Activated CD8-positive, alpha-beta T cell treated with anti-CD3 and anti-CD28 coated beads, Interleukin-2, amount 10 ng/mL, durations not matched to agents 7 days and 5 days (primary cell): ENCODE measurements around the gene SLC9A1. TPM values are rescaled to one million over a fixed set of nuclear protein-coding genes. Genes with fewer than 3 reads are reported as not detected.
A peak's percentile ranks its signal among the peaks of the same experiment; 100 is the strongest.

Experiments used
- ATAC-seq: fragments of 150-1000 bp; cut with Tn5 transposase; one replicate; pipeline ENCODE4 v1.10.0; 2021; ENCODE audit warnings: moderate library complexity
- CTCF ChIA-PET: fragments of 350-600 bp; sonication (Branson Sonifier 250); formaldehyde crosslinking; loops from one replicate; lab custom pipeline; 2021; ENCODE audit warnings: antibody characterized with exemption; lab: Charles Lee
- POLR2A ChIA-PET: fragments of 350-600 bp; sonication (Branson Sonifier 250); formaldehyde crosslinking; loops from one replicate; lab custom pipeline; 2021; ENCODE audit warnings: antibody characterized with exemption; lab: Charles Lee
- DNase-seq: peaks from one replicate; pipeline ENCODE4 v3.0.0-alpha.2; 2020
- H3K27ac Mint-ChIP-seq: one replicate; pipeline ENCODE4 v1.8.0; 2021; ENCODE audit warnings: mild to moderate bottlenecking, mixed read lengths
- H3K27me3 Mint-ChIP-seq: one replicate; pipeline ENCODE4 v1.8.0; 2021; ENCODE audit warnings: low read depth, mixed read lengths
- H3K36me3 Mint-ChIP-seq: one replicate; pipeline ENCODE4 v1.8.0; 2021; ENCODE audit warnings: low read depth, mixed read lengths
- H3K4me1 Mint-ChIP-seq: one replicate; pipeline ENCODE4 v1.8.0; 2021; ENCODE audit warnings: low read depth, mixed read lengths
- H3K4me3 Mint-ChIP-seq: one replicate; pipeline ENCODE4 v1.8.0; 2021; ENCODE audit warnings: mild to moderate bottlenecking, mixed read lengths
- H3K9me3 Mint-ChIP-seq: one replicate; pipeline ENCODE4 v1.8.0; 2022; ENCODE audit warnings: mixed read lengths; ENCODE audit not compliant: insufficient read depth
- total RNA-seq, 2 experiments: library from RNA; stranded (reverse); gene quantifications; one replicate each; pipeline ENCODE4 v1.2.3, GENCODE V29; 2021

Gene SLC9A1
- total RNA-seq, 2 experiments from 2014 or later: 28.3 to 29.0 TPM

DNA sequence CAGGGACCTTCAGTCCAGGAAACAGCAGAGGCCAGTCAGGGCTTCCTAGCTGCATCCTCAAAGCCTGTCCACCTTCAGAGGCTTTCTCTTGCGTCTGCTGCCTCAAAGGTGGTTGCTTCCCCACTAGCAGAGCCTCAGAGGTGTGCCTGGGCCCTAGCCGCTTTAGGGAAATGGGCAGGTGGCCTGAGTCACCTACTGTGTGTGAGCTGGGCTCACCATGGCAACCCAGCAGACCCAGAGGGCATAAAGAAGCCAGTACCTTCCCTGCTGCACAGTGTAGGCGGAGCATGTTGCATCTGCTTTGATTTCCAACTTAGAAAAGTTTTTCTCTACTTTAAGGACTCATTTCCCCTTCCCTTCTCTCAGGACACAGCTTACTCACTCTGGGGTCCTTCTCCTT lies 12.5 kb downstream of the SLC9A1 start:
- ChIA-PET CTCF (interaction anchor here (1.0 to 9.6 kb wide), 3 partner anchors 8 to 45 kb away, joined by 3 to 110 read pairs (median 3); partner anchors contain the start of gene SLC9A1), POLR2A (interaction anchor here (2.1 kb wide), 1 partner anchor 12 kb away, joined by 22 read pairs; the partner anchor contains the start of gene SLC9A1)
- ATAC-seq: peak; percentile 54
- Mint-ChIP-seq H3K4me3 (no peak overlapping the region), H3K4me1 (peaks cover 40% of the 10 kb centered on the region), H3K27ac (peak overlapping the region; percentile 75), H3K27me3 (no peaks in the 10 kb centered on the region), H3K9me3 (no peaks in the 10 kb centered on the region), H3K36me3 (peaks cover 14% of the 10 kb centered on the region)
- no peak for DNase-seq

DNA sequence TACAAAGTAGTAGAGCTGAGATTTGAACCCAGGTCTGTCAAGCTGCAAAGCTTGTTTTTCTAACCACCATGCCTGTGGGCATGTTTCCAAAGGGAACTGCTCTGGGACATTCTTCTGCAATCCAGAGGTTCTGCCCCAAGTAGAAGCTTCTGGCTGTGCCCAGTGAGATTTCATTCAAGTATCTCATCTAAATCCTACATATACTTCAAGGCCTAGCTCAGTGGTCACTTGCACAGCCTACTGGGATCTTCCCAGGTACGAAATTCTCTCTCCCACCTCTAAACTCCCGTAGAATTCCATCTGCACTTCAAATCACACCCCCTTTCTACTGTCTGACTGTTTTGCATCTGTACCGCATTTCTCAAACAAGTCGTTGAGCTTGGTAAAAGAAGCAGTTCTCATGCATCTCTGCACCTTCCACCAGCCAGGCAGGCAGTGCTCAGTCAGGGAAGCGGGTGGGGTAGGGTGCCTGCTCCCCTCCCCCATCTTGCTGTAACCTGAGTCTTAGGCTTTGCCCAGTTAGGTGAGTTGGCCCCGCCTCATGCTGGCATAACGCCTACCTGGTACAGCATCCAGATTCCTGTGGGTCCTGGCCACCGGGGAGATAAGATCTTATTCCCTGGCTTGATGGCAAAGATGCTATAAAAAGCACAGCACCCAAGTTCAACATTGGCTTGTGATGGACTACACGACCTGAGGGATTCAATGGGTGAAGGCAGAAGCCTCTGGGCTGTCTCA lies 13.5 kb downstream of the SLC9A1 start:
- H3K36me3 Mint-ChIP-seq: peaks cover 19% of the 10 kb centered on the region
- DNase-seq (no peak), ATAC-seq (no peak)
- POLR2A ChIA-PET: interaction anchor here (1.3 to 4.6 kb wide), 2 partner anchors 11 to 14 kb away, joined by 6 to 50 read pairs; partner anchors contain the start of gene SLC9A1
- CTCF ChIA-PET: interaction anchor here (0.9 to 9.6 kb wide), 4 partner anchors 10 to 97 kb away, joined by 4 to 110 read pairs (median 34); partner anchors contain the start of gene SLC9A1
- no peak overlapping the region for H3K27ac Mint-ChIP-seq
- peaks cover 50% of the 10 kb centered on the region for H3K4me1 Mint-ChIP-seq
- no peaks in the 10 kb centered on the region for H3K9me3 Mint-ChIP-seq
- H3K27me3 Mint-ChIP-seq: no peaks in the 10 kb centered on the region
- H3K4me3 Mint-ChIP-seq: no peak overlapping the region

DNA sequence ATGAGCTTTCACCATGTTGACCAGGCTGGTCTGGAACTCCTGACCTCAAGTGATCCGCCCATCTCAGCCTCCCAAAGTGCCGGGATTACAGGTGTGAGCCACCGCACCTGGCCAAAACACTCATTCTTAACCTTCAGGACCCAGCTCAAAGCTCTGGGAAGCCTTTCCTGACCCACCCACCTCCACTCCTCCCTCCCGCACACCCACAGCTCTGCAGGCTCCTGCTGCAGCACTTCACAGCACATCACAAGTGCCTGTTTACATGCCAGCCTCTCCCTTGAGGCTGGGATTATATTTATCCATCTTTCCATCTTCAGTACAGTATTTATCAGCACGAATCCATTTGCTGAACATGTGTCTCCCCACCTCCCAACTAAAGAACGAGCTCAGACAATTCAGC lies 14.9 kb downstream of the SLC9A1 start:
- Mint-ChIP-seq H3K4me3 (no peak overlapping the region), H3K36me3 (peaks cover 14% of the 10 kb centered on the region), H3K27ac (peak overlapping the region; percentile 27), H3K4me1 (peaks cover 60% of the 10 kb centered on the region), H3K9me3 (no peaks in the 10 kb centered on the region), H3K27me3 (no peaks in the 10 kb centered on the region)
- ChIA-PET CTCF (interaction anchor here (1.8 to 9.6 kb wide), 3 partner anchors 12 to 38 kb away, joined by 5 to 110 read pairs (median 64); partner anchors contain the start of gene SLC9A1), POLR2A (interaction anchor here (0.6 to 4.6 kb wide), 3 partner anchors 15 to 540 kb away, joined by 3 to 50 read pairs (median 3); partner anchors contain the start of gene SLC9A1)
- ATAC-seq (no peak), DNase-seq (no peak)

DNA sequence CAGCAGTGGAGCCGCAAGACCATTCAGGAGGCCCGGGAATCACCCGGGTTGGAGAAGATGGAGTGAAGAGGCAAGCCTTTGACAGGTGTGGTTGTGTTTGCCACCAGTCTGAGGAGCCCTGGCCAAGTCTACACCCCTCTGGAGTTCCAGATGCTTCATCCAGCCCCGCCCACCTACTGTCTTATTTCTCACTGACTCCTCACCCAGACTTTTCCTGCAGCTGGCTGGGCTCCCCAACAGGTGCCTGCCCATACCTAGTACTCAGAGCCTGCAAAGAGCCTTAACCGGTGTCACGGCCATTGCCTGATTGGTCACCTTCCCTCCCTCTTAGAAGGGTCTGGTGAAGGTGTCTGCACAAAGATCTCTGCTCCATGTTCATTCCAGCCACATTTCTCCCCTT lies 16.0 kb downstream of the SLC9A1 start:
- peak overlapping the region; percentile 55 for H3K27ac Mint-ChIP-seq
- H3K9me3 Mint-ChIP-seq: no peaks in the 10 kb centered on the region
- DNase-seq (no peak), ATAC-seq (no peak)
- peaks cover 17% of the 10 kb centered on the region for H3K36me3 Mint-ChIP-seq
- H3K4me3 Mint-ChIP-seq: no peak overlapping the region
- no peaks in the 10 kb centered on the region for H3K27me3 Mint-ChIP-seq
- ChIA-PET CTCF (interaction anchor here (7.8 to 9.6 kb wide), 2 partner anchors 13 to 25 kb away, joined by 64 to 110 read pairs; partner anchors contain the start of gene SLC9A1), POLR2A (interaction anchor here (4.6 kb wide), 1 partner anchor 16 kb away, joined by 50 read pairs; the partner anchor contains the start of gene SLC9A1)
- peaks cover 66% of the 10 kb centered on the region for H3K4me1 Mint-ChIP-seq

DNA sequence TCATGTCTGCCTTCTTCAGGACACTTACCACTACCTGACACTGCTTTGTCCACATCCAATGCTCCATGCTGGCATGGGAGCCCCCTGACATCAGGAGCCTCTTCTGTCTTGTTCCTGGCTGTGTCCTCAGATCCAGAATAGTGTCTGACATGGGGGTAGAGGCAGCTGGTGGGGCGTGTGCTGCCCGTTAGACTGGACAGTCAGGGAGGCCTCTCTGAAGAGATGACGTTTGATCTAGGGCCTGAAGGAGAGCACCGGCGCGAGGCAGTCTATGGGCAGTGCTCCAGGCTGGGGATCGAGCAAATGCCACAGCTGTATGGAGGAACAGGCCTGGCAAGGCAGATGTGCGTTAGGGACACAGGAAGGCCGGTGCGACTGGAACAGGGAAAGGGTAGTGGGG lies 16.6 kb downstream of the SLC9A1 start:
- H3K4me1 Mint-ChIP-seq: peaks cover 66% of the 10 kb centered on the region
- no peak overlapping the region for H3K4me3 Mint-ChIP-seq
- no peaks in the 10 kb centered on the region for H3K9me3 Mint-ChIP-seq
- no peak for ATAC-seq
- peak overlapping the region; percentile 99 for H3K27ac Mint-ChIP-seq
- peaks cover 17% of the 10 kb centered on the region for H3K36me3 Mint-ChIP-seq
- H3K27me3 Mint-ChIP-seq: no peaks in the 10 kb centered on the region
- no peak for DNase-seq
- CTCF ChIA-PET: interaction anchor here (2.1 to 9.6 kb wide), 3 partner anchors 13 to 93 kb away, joined by 10 to 110 read pairs (median 64); partner anchors contain the start of gene SLC9A1
- POLR2A ChIA-PET: interaction anchor here (1.1 to 4.6 kb wide), 4 partner anchors 15 to 26 kb away, joined by 3 to 50 read pairs (median 8); partner anchors contain the start of gene SLC9A1

DNA sequence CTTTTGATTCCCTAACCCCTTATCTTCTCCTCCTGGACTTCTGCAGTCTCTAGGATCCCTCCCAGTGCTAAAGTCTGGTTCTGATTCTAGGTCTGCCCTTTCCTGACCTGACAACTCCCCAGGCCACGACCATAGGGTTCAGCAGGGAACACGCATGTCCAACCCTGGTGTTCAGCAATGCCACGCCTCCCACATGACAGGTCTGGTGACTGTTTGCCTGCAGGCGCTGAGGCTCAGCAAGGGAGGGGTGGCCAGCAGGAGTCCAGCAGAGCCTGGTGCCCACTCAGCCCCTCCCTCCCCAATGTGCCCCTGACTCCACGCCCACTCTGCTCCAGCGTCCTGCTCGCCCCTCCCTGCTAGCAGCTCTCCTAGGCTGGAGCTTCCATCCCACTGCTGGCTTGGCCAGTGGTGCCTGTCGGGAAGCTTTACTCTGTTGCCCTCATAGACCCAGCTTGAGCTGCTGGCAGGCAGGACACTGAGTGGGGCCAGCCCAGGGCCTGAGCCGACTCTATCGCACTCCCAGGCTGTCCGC lies 17.3 kb downstream of the SLC9A1 start:
- peaks cover 62% of the 10 kb centered on the region for H3K4me1 Mint-ChIP-seq
- H3K36me3 Mint-ChIP-seq: peaks cover 17% of the 10 kb centered on the region
- POLR2A ChIA-PET: interaction anchor here (1.1 to 4.6 kb wide), 7 partner anchors 10 to 588 kb away, joined by 3 to 50 read pairs (median 5); partner anchors contain the start of genes FAM76A and SLC9A1
- peak overlapping the region; percentile 82 for H3K4me3 Mint-ChIP-seq
- ATAC-seq (peak; percentile 17), DNase-seq (peak; percentile 33)
- H3K27ac Mint-ChIP-seq: peak overlapping the region; percentile 99
- no peaks in the 10 kb centered on the region for H3K27me3 Mint-ChIP-seq
- CTCF ChIA-PET: interaction anchor here (1.1 to 9.6 kb wide), 7 partner anchors 14 to 146 kb away, joined by 3 to 110 read pairs (median 7); partner anchors contain the start of gene SLC9A1
- H3K9me3 Mint-ChIP-seq: no peaks in the 10 kb centered on the region

DNA sequence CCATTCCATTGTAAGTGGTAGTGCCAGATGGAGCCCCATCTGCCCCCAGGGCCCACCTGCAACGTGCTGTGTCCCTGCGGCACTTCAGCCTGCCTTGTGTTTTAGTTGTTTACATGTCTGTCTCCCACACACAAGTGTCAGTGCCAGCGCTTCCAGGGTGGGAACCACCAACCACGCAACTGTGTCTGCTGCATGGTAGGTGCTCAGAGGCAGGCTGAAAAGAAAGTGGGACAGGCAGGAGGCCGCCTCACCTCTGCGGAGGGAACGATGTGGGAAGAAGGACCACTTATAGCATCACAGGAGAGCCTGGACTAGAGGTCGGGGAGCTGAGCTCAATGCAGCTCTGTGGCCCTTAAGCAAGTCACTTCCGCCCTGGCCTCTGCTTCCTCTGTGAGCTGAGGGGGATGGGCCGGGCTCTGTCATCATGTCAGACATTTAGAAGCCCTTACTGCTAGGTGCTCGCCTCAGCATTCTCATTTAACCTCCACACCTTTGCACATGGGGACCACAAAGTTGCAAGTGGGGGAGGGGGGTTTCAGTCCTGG lies 17.9 kb downstream of the SLC9A1 start:
- Mint-ChIP-seq H3K36me3 (peaks cover 17% of the 10 kb centered on the region), H3K9me3 (no peaks in the 10 kb centered on the region), H3K4me1 (peaks cover 58% of the 10 kb centered on the region), H3K27me3 (no peaks in the 10 kb centered on the region), H3K4me3 (peak overlapping the region; percentile 82), H3K27ac (peak overlapping the region; percentile 99)
- DNase-seq (peak; percentile 93), ATAC-seq (peak; percentile 92)
- CTCF ChIA-PET: interaction anchor here (1.1 to 9.6 kb wide), 9 partner anchors 15 to 147 kb away, joined by 3 to 110 read pairs (median 6); partner anchors contain the start of gene SLC9A1
- POLR2A ChIA-PET: interaction anchor here (1.1 to 4.6 kb wide), 9 partner anchors 9 to 589 kb away, joined by 3 to 50 read pairs (median 4); partner anchors contain the start of genes FAM76A and SLC9A1

DNA sequence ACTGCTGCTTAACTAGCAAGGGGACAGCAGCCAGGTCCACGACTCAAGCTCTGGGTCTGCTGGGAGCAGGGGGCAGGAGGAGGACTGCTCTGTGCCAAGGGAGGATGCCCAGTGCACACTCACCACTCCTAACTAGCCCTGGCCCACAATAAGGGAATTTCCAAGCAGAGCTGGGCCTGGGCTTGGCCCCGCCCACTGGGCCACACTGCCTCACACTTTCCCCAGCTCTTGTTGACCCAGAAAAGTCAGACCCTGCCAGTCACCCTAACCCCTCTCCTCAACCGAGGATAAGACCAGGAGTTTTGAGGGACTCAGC lies 18.7 kb downstream of the SLC9A1 start:
- no peaks in the 10 kb centered on the region for H3K9me3 Mint-ChIP-seq
- H3K27me3 Mint-ChIP-seq: no peaks in the 10 kb centered on the region
- peaks cover 15% of the 10 kb centered on the region for H3K36me3 Mint-ChIP-seq
- peak overlapping the region; percentile 99 for H3K27ac Mint-ChIP-seq
- POLR2A ChIA-PET: interaction anchor here (1.1 to 2.6 kb wide), 7 partner anchors 12 to 589 kb away, joined by 3 to 21 read pairs (median 4); partner anchors contain the start of genes FAM76A and SLC9A1
- CTCF ChIA-PET: interaction anchor here (0.9 to 9.6 kb wide), 10 partner anchors 16 to 230 kb away, joined by 3 to 110 read pairs (median 4); partner anchors contain the start of gene SLC9A1
- H3K4me1 Mint-ChIP-seq: peaks cover 56% of the 10 kb centered on the region
- peak overlapping the region; percentile 82 for H3K4me3 Mint-ChIP-seq
- DNase-seq: no peak
- no peak for ATAC-seq

DNA sequence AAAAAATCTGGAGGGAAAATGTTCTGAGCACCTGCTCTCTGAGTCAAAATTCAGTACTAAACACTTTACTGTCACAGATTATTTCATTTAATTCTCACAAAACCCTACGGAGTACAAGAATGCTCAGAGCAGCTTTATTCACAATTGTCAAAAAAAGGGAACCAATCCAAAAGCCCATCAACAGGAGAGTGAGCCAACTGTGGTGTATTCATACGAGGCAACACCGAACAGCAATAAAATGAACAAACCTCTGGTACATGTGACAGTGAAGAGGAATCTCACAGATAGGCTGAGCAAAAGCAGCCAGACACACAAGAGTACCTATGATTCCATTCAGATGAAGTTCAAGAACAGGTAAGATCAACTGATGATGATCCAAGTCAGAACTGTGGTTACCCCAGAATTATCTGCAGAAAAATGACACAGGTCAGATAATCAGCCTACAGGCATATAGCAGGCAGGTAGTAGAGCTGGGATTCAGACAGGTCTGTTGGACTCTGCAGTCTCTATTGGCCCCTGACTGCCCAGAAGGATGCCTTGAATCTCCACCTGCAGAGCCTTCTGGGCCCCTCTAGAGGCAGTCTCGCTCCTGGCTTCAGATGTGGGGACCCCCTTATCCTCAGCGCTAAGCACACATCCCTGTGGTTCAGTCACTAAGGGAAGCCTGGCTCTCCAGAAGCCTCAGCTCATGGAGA lies 19.2 kb downstream of the SLC9A1 start:
- no peaks in the 10 kb centered on the region for H3K27me3 Mint-ChIP-seq
- ChIA-PET CTCF (interaction anchor here (0.9 to 9.6 kb wide), 10 partner anchors 10 to 231 kb away, joined by 3 to 110 read pairs (median 4); partner anchors contain the start of gene SLC9A1), POLR2A (interaction anchor here (1.1 to 2.6 kb wide), 5 partner anchors 12 to 25 kb away, joined by 3 to 21 read pairs (median 4); partner anchors contain the start of gene SLC9A1)
- peaks cover 60% of the 10 kb centered on the region for H3K4me1 Mint-ChIP-seq
- DNase-seq: no peak
- H3K4me3 Mint-ChIP-seq: no peak overlapping the region
- H3K27ac Mint-ChIP-seq: peak overlapping the region; percentile 99
- no peak for ATAC-seq
- H3K36me3 Mint-ChIP-seq: peaks cover 15% of the 10 kb centered on the region
- no peaks in the 10 kb centered on the region for H3K9me3 Mint-ChIP-seq

DNA sequence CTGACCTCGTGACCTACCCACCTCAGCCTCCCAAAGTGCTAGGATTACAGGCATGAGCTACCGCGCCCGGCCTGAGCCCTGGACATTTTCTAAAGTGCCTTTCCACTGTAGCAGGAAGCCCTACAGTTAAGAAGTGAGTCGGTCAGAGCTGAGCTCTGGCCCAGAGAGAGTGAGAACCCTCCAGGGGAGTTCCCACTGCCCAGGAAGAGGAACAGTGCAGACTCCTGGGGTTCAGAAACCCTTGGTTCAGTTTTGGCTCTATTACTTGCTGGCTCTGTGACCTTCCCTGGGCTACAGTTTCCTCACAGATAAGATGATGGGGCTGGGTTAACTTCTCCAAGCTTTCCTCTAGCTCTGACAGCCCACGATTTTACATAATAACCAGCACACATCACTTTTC lies 20.9 kb downstream of the SLC9A1 start:
- no peak overlapping the region for H3K4me3 Mint-ChIP-seq
- ATAC-seq: no peak
- ChIA-PET CTCF (interaction anchor here (0.7 to 7.8 kb wide), 7 partner anchors 9 to 80 kb away, joined by 3 to 64 read pairs (median 5); partner anchors contain the start of gene SLC9A1), POLR2A (interaction anchor here (2.6 kb wide), 1 partner anchor 21 kb away, joined by 21 read pairs; the partner anchor contains the start of gene SLC9A1)
- no peaks in the 10 kb centered on the region for H3K9me3 Mint-ChIP-seq
- peaks cover 47% of the 10 kb centered on the region for H3K4me1 Mint-ChIP-seq
- H3K36me3 Mint-ChIP-seq: peaks cover 12% of the 10 kb centered on the region
- H3K27me3 Mint-ChIP-seq: no peaks in the 10 kb centered on the region
- peak overlapping the region; percentile 42 for H3K27ac Mint-ChIP-seq
- no peak for DNase-seq
